ENCODE results near the gene RXFP1.

Gene RXFP1

GRCh38 chr4:158676076-158676475, 154.4 kb downstream of the RXFP1 start:
- no peak for DNase-seq

GRCh38 chr4:158678767-158679166, 157.1 kb downstream of the RXFP1 start:
- DNase-seq: no peak

DNA sequence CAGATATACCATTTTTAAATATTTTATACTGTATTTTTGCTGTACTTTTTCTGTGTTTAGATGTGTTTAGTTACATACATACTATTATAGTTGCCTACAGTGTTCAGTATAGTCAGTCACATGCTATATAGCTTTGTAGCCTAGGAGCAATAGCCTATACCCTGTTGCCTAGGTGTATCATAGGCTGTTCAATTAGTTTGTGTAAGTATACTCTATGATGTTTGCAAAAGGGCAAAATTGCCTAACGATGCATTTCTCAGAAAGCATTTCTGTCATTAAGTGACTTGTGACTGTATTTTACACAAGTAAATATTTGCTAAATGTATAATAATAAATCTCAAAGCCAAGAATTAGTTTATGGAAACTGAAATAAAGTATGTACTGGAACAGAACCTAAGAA, 159.9 kb downstream of the RXFP1 start:
- DNase-seq: no peak

- no peak for DNase-seq
These were observed 160.4 kb downstream of the RXFP1 start for GRCh38 chr4:158682066-158682465.

GRCh38 chr4:158688813-158689212, 167.1 kb downstream of the RXFP1 start:
- no peak for DNase-seq

All from NCI-H526 (cell line).